Omental fat pad (tissue), 4 donors: Measurements from ENCODE around the gene GRM2. TPM values are rescaled to one million over a fixed set of nuclear protein-coding genes. Genes with fewer than 3 reads are reported as not detected.

ENCODE experiments used
- ATAC-seq: fragments of 150-250 bp; one replicate; pipeline ENCODE4 v1.9.1; 2016; ENCODE audit warnings: mild to moderate bottlenecking, moderate library complexity; ENCODE audit not compliant: low FRiP score
- DNase-seq: peaks from one replicate; pipeline ENCODE4 v3.0.0-alpha.2; 2019; ENCODE audit warnings: low spot score
- CTCF ChIP-seq, 3 donors: fragments of 450-650 bp; IDR thresholded peaks; one replicate each; pipeline ENCODE4 v1.5.1; 2016 to 2017; ENCODE audit warnings: antibody characterized with exemption in 3 of 3, mild to moderate bottlenecking in 3 of 3, moderate library complexity in 2 of 3
- total RNA-seq, 4 donors: library from RNA; depleted of rRNA; stranded (reverse); fragments of >200 nt; gene quantifications; one replicate each; pipeline ENCODE4 v1.1.0, GENCODE V29; 2016

Gene GRM2
- total RNA-seq, 4 donors from 2014 or later = 0.06 to 0.48 (median 0.19) TPM; not detected in 1

- ATAC-seq (no peak), DNase-seq (peak; percentile 19)
- no peak for TF ChIP-seq CTCF (IDR thresholded peaks at IDR 0.05)
Observed at GRCh38 chr3:51670053-51670822, 36.6 kb upstream of the GRM2 start.

GRCh38 chr3:51670823-51671733 lies 35.8 kb upstream of the GRM2 start, which contains the start of gene TEX264:
Gene TEX264, plus strand, starts transcription at chr3:51671252. Its CDS starts 3,053 bp downstream, at chr3:51674305.
- DNase-seq (peak; percentile 74), ATAC-seq (peak; percentile 81)
- TF ChIP-seq CTCF (IDR thresholded peaks at IDR 0.05) = no peak

GRCh38 chr3:51671734-51672475 lies 35.0 kb upstream of the GRM2 start:
- DNase-seq = no peak
- no peak for TF ChIP-seq CTCF (IDR thresholded peaks at IDR 0.05)
- peak; percentile 51 for ATAC-seq

- ATAC-seq = no peak
- TF ChIP-seq CTCF (IDR thresholded peaks at IDR 0.05) = no peak
- DNase-seq = peak; percentile 8
Observed at GRCh38 chr3:51673181-51673801, 33.6 kb upstream of the GRM2 start.

- DNase-seq (peak; percentile 19), ATAC-seq (no peak)
- TF ChIP-seq CTCF (IDR thresholded peaks at IDR 0.05) = no peak
Observed at GRCh38 chr3:51673802-51674654, 32.8 kb upstream of the GRM2 start.
